Right ventricle myocardium superior (tissue), 1 donor: ENCODE data around the gene NELFA. TPM values are rescaled to one million over a fixed set of nuclear protein-coding genes. Genes with fewer than 3 reads are reported as not detected.

Experiments
- ATAC-seq: fragments of 200-7000 bp; cut with Tn5 transposase; one replicate; pipeline ENCODE4 v1.9.1; 2020; ENCODE audit warnings: mild to moderate bottlenecking; ENCODE audit not compliant: poor library complexity
- DNase-seq: peaks from one replicate; pipeline ENCODE4 v3.0.0-alpha.2; 2020
- intact Hi-C: fragments of 100-400 bp; cut with DNase I; formaldehyde crosslinking; loops from one replicate; pipeline ENCODE4 v1.11.2; 2022
- long read RNA-seq: library from polyadenylated mRNA; unstranded; transcript quantifications from one replicate; pipeline ENCODE4 v2.0.0, GENCODE V29; 2021
- total RNA-seq: library from RNA; stranded (reverse); fragmentation: NEBNext Ultra II Directional; extraction: Animal tissue kit (Norgen Biotek cat#: 25700); gene quantifications from one replicate; pipeline ENCODE4 v1.2.1, GENCODE V29; 2021
- donor health status: DM: no; HTN: yes; CAD: no; lungs with severe emphysema.

Gene NELFA
- 10.4 TPM for total RNA-seq
- long read RNA-seq, transcript NELFA-202 (11 exons, 3,343 nt): major isoform, 49 of 62 reads
- long read RNA-seq, partial matches to known transcripts: 3 of 62 reads
- long read RNA-seq, other reads (novel, unspliced or antisense): 7 of 62 reads

- intact Hi-C loops: no loop called here
- ATAC-seq: peak; percentile 97
- peak; percentile 97 for DNase-seq
Measured at GRCh38 chr4:2008921-2009650, at the start of gene NELFA. NELFA (minus strand) TSS chr4:2008974; CDS start chr4:2008959, 15 bp downstream.

DNA sequence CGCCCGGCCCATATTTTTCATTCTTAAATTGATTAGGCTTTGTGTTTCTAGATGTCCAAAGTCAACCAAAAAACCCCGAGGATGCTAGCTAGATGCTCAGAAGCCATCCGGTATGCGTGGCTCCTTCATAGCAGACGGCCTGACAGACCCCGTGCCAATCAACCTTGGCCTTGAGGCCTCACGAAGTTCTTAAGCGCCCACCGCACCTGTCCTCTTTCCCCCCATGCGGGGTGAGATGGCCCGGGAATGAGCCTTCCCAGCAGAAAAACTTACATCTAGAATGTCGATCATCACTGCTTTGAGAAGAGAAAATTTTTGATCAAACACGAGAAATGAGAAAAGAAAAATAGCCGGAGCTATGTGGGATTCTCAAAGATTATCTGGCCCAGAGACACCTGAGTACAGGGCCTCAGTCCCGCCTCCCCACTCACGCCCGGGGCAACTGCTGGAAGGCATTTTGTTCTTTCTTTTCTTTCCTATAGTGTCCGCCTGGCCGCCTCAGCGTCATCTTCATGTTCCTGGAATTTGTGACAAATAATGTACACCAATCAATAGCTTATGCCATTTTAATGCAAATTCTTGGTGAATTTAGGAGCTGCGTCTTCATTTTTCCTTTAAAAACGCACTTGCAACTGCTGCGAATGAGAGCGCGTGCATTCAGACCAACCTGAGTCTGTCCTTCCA lies 48.8 kb upstream of the NELFA start:
- DNase-seq: no peak
- ATAC-seq: no peak
- intact Hi-C loops: no loop called here

GRCh38 chr4:2054217-2054616 lies 45.4 kb upstream of the NELFA start:
- ATAC-seq (no peak), DNase-seq (no peak)
- intact Hi-C loops: no loop called here

- peak; percentile 10 for DNase-seq
- no peak for ATAC-seq
- intact Hi-C loops: no loop called here
Measured at GRCh38 chr4:2051086-2051485, 42.3 kb upstream of the NELFA start.

DNA sequence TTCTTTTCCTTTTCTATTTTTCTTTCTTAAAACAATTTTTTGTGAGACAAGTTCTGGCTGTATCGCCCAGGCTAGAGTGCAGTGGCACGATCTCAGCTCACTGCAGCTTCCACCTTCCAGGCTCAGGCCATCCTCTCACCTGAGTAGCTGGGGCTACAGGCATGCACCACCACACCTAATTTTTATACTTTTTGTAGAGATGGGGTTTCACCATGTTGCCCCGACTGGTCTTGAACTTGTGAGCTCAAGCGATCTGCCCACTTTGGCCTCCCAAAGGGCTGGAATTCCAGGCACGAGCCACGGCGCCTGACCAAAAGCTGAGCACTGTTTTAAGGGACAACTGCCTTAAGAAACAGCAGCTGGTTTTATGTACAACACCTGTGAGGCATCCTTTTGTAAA lies 41.0 kb upstream of the NELFA start:
- intact Hi-C loops: no loop called here
- DNase-seq (no peak), ATAC-seq (no peak)

GRCh38 chr4:2049381-2049780 lies 40.6 kb upstream of the NELFA start:
- DNase-seq: no peak
- ATAC-seq: no peak

DNA sequence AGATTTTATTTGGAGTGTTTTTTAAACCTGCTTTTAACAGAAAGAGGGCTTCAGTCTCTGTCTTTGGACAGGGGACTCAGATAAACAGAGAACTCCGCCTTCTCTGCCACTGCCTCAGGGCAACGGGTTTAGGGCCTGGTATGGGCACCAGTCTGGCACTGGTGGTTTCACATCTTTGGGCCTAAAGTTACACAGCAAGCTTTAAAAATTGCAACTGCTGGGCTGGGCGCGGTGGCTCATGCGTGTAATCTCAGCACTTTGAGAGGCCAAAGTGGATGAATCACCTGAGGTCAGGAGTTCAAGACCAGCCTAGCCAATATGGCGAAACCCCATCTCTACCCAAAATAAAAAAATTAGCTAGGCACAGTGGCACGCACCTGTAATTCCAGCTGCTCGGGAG lies 40.1 kb upstream of the NELFA start:
- ATAC-seq (no peak), DNase-seq (no peak)
- intact Hi-C loops: no loop called here

More at GRCh38 chr4:2049381-2049780, 40.6 kb upstream of the NELFA start:
- intact Hi-C loops: no loop called here

DNA sequence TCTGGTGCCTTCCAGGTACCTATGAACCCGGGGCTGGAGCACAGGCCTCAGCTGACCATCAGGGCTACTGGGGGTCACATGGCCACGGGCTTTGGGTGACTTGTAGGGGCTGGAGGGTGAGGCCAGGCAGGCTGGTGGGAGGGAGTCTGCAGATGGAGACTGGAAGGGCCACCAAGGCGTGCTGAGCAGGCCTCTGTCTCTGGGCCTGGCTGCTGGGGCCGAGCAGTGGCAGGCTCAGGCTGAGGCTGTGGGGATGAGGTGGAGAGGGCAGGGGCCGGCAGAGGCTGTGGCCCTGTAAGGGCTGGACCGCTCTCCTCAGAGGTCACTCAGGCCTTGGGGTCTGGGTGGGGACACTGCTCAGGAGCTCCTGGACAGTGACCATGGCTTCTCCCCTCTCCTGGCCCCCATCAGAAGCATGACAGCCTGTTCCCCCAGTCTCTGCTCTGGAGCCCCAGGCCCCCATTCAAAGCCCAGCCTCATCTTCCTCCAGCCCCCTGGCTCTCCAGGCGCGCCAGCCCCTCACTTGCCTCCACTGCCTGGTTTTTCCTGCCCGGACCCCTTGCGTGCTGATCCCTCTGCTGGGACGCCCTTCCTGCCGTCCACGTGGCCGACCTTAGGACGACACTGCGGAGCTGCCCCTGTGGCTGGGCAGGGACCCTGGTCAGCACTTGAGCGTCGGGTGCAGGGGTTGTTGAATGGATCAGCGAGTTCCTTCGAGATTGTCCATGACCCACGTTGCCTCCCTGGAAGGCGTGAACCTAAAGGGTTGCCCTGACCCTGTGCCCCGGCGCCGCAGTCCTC lies 39.2 kb upstream of the NELFA start:
- DNase-seq (no peak), ATAC-seq (no peak)
- intact Hi-C loops: no loop called here

DNA sequence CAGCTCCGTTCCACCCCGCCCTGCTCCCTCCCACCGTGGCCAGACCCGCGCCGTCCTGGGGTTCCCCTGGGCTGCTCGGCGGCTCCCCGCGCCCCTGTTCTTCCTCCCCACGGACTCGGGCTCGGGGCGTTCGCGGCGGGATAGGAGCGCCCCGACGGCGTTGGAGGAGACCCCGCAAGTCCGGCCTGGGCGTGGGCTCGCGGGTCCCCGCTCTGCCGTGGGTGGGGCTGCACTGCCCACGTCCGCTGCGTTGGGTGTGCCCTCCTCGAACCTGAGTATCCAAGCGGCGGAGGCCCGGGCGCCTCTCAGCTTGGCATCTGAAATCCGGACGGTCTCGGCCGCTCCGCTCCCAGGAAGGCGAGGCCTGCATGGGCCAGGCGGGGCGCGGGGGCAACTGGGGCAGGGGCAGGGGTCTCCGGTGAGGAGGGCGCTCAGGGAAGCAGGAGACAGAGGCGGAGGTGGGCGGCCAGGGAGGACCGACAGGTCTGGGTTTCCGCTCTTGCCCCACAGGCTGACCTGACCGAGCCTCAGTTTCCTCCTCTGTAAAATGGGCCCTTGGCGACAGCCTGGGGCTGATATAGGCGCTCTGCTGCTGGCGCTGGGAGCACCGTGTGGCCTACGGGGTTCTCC lies 38.4 kb upstream of the NELFA start:
- no peak for ATAC-seq
- intact Hi-C loops: no loop called here
- DNase-seq: peak; percentile 28

DNA sequence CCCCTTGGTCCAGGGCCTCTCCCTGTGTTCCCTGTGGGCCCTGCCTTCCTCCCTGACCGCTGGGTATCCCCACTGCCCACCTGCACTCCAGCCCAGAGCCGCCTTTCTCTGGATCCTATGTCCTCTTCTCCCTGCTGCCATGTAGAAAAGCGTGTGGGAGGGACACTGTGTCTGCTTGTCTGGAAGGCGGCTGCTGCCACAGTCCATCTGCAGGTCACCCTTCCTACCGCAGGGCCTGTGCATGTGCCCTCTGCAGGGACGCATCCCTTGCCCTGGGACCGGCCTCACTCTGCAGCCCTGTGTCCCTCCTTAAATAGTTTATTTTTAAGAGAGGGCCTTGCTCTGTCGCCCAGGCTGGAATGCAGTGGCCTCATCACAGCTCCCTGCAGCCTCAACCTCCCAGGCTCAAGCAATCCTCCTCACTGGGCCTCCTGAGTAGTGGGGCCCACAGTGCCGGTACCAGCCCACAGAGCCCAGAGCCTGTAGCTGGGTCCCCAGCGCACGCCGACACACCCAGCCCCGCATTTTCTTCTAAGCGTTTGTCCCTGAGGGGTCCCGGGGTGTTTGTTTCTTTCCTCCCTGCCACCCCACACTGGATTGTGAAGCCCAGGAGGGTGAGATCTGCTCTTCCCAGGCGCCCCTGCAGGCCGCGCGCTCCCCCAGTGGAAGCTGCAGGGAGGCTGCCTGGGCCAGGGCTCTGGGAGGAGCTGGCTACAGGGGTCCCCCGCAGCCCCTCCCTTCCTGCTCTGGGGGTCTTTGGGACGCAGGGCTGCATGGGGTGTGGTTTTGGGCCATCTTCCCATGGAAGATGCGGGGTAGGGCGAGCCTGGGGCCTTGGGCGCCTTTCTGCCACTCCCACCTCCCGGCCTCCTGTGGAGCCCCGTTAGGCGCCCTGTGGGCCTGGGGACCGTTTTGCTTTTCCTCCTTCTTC lies 37.5 kb upstream of the NELFA start:
- intact Hi-C loops: no loop called here
- no peak for ATAC-seq
- DNase-seq: peak; percentile 20

DNA sequence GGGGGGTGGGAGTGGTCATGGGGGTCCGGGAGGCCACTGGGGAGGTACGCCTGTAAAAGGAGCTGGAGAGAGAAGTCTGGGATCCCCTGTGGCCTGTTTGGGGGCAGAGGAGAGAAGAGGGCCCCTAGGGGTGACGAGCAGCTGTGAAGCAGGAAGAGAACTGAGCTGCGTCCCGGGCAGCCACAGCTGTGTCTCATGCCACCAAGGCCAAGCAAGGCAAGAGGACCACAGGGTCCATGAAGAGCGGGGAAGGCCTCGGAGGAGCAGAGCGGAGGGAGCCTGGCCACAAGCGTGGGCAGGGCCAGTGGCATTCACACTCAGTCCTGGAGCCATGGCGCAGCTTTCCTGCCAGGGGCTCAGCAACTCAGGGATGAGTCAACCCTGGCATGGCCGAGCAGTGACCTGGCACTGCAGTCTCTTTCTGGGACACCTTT lies 36.8 kb upstream of the NELFA start:
- no peak for ATAC-seq
- intact Hi-C loops: no loop called here
- DNase-seq: peak; percentile 30

DNA sequence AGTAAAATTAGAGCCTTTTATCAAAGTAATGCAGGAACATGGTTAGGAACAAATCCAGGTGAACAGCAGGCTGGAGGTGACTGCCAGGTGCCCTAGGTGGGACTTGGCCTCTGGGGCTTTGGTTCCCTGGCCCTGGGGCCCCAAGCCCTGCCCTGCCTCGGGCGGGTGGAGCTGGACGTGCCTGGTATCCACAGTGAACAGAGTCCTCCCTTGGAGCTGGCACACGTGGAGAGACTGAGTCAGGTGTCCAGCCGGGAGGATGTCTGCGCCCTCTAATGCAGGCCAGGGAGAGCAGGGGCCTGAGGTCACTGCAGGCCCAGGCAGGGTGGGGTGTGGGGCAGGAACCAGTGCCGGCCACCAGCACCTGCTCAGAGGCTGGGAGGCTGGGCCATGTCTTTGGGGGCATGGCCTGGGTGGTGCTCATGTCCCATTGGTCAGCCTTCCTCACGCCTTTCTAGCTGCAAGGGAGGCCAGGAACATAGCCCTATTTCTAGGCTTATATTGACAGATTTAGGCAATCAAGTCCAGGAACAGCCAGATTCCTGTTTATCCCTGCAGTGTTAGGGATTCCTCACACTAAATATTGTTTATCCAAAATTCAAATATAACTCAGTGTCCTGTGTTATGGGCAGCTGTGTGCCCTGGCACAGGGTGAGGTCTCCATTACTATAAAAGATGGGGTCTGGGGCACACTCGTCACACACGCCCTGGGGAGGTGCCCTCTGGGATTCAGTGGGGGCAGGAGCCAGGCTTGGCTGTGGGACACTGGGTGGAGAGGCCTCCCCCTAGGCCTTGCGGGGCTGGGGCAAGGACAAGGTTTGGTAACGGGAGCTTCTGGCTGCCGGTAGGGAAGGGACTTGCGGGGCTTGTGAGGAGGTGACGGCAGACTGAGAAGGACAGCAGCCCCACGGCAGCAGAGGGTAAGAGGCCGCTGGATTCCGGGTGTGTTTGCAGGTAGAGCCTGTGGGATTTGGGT lies 36.1 kb upstream of the NELFA start:
- ATAC-seq (no peak), DNase-seq (peak; percentile 10)
- intact Hi-C loops: no loop called here

DNA sequence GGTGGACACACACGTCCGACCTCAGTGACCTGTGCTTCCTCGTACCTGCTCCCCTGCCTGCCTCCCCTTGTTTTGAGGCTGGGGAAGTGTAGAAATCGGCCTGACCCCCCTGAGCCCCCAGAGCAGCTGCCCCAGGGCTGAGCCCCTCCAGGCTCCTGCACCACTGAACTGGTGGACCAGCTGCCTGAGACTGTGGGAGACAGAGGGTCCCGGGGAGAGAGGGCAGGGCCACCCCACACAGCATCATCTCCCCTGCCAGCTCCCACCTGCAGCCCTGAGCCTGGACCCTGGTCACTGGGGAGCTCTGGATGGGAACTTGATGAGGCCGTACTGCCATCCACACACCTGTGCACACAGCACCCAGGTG lies 35.3 kb upstream of the NELFA start:
- ATAC-seq (no peak), DNase-seq (no peak)
- intact Hi-C loops: no loop called here

DNA sequence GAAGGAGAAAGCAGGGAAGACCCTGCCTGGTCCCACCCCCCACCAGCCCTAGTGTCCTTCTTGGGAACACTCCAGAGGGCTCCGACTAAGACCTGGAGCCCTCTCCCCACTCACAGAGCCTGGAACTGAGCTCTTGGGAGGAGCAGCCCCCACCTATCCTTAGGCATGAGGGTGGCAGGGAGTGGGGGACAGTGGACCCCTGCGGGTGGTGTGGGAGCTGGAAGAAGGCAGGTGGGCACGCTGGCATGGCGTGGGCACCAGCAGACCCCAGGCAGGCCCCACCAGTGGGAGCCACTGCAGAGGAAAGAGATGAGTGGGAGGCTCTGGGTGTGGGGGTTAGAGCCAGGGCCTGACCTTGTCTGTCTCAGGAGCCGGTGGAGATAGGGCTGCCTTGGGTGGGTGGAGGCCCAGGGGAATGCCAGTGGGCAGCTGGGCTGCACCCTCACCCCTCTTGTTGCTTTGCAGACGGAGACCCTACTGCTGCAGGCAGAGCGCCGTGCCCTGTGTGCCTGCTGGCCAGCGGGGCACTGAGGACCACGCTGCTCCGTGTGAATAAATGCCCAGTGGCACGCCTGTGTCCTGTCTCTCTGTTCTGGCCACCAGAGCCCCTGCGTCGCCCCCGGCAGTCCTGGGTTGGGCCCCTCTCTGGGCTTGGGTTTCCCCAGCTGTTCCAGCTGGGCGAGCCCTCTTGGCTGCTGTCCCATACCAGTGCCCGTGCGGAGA lies 34.8 kb upstream of the NELFA start:
- DNase-seq: no peak
- intact Hi-C loops: no loop called here
- no peak for ATAC-seq

DNA sequence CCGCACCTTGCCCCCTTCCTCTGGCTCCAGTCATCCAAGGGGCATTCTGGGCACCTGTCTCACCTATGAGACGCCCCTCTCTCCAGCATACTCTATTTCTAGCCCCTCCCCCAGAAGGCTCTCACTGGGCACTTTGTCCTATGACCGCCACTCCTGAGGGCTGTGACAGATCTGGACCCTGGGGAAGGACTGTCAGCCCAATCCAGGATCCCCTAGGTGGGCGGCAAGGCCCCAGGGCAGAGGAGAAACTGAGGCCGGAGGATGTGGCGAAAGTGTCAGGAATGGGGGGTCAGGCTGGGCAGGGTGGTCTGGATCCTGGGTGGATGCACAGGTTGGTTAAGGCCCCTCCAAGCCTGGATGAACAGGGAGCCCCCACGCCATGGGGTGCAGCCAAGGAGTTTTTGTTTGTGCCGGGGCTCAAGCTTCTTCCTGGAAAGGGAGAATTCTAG lies 34.2 kb upstream of the NELFA start:
- ATAC-seq (no peak), DNase-seq (no peak)
- intact Hi-C loops: no loop called here
